SK-N-SH treated with all-trans-retinoic acid at 6 μM for 48 hours (cell line): ENCODE measurements around the gene ALS2CL.

Source experiments
- BACH2 ChIP-seq: fragments of 250-450 bp; sonication (Bioruptor Pico); IDR thresholded peaks from 2 replicates; pipeline ENCODE4 v1.9.0; 2021; ENCODE audit warnings: mild to moderate bottlenecking, borderline replicate concordance
- CSDC2 ChIP-seq: fragments of 250-450 bp; sonication (Bioruptor Pico); IDR thresholded peaks from 2 replicates; pipeline ENCODE4 v1.5.0; 2020; ENCODE audit warnings: mild to moderate bottlenecking, moderate library complexity
- RARB ChIP-seq: fragments of 250-450 bp; sonication (Bioruptor Pico); IDR thresholded peaks from 2 replicates; pipeline ENCODE4 v1.8.0; 2021; ENCODE audit warnings: mild to moderate bottlenecking, moderate library complexity
- SNAI2 ChIP-seq: fragments of 250-450 bp; sonication (Bioruptor Pico); IDR thresholded peaks from 2 replicates; pipeline ENCODE4 v1.5.0; 2020; ENCODE audit warnings: mild to moderate bottlenecking, moderate library complexity
- TOX ChIP-seq: fragments of 250-450 bp; sonication (Bioruptor Pico); IDR thresholded peaks from 2 replicates; pipeline ENCODE4 v1.8.0; 2021; ENCODE audit warnings: mild to moderate bottlenecking, moderate library complexity, borderline replicate concordance
- ZC3H10 ChIP-seq: fragments of 250-450 bp; sonication (Bioruptor Pico); IDR thresholded peaks from 2 replicates; pipeline ENCODE4 v1.5.1; 2021; ENCODE audit warnings: mild to moderate bottlenecking, moderate library complexity
- ZFP3 ChIP-seq: fragments of 250-450 bp; sonication (Bioruptor Pico); IDR thresholded peaks from 2 replicates; pipeline ENCODE4 v1.5.0; 2020; ENCODE audit warnings: mild to moderate bottlenecking, moderate library complexity
- ZNF70 ChIP-seq: fragments of 450-650 bp; formaldehyde crosslinking; IDR thresholded peaks from 2 replicates; pipeline ENCODE4 v1.5.0; 2020; ENCODE audit warnings: mild to moderate bottlenecking, moderate library complexity
- ZNF8 ChIP-seq: fragments of 450-650 bp; formaldehyde crosslinking; IDR thresholded peaks from 2 replicates; pipeline ENCODE4 v1.5.0; 2020; ENCODE audit warnings: mild to moderate bottlenecking, moderate library complexity
- TF ChIP-seq, protein P1 (sequence below): fragments of 250-450 bp; sonication (Bioruptor Pico); IDR thresholded peaks from 2 replicates; pipeline ENCODE4 v1.5.0; 2020; ENCODE audit warnings: mild to moderate bottlenecking, moderate library complexity
- TF ChIP-seq, protein P2 (sequence below): fragments of 250-450 bp; sonication (Bioruptor Pico); IDR thresholded peaks from 2 replicates; pipeline ENCODE4 v1.8.0; 2020; ENCODE audit warnings: mild to moderate bottlenecking, moderate library complexity, borderline replicate concordance
- TF ChIP-seq, protein P3 (sequence below): fragments of 250-450 bp; sonication (Bioruptor Pico); IDR thresholded peaks from 2 replicates; pipeline ENCODE4 v1.5.1; 2020; ENCODE audit warnings: low read depth, mild to moderate bottlenecking, moderate library complexity
- TF ChIP-seq, protein P4 (sequence below): fragments of 250-450 bp; sonication (Bioruptor Pico); IDR thresholded peaks from 2 replicates; pipeline ENCODE4 v1.8.0; 2021; ENCODE audit warnings: low read depth, mild to moderate bottlenecking, moderate library complexity, borderline replicate concordance

DNA sequence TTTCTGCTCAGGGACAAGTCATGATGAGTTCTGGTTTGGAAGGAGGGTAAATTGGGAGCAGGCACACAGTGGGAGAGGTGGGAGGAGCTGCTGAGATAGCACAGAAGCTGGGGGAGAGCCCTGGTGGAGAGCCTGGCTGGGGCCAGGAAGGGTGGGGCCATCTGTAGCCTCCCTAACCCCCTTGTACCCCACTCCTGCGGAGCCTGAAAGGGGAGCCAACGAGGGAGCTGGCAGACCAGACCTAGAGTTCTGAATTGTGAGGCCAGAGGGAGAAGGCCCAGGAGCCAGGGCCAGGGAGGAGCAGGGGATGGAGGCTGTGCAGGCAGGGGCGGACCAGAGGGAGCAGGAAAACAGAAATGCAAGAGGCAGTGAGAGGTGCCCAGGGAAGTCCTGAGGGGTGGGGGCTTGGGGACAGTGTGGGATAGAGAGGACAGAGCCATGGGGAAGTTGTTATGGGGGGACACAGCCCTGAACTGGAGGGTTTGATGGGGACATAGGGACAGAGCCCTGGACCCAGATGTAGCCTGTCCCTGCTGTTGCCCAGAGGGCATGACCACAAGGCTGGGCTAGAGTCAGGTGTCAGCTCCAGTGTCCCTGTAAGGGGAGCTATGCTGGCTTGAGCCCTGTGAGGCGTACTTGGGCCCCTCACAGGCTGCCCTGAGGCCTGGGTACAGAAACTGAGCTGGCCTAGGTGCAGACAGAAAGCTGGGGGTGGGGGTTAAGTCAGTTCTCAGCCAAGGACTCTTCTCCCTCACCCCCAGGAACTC is 8.9 kb upstream of the ALS2CL start:
- TF ChIP-seq, protein P1, sequence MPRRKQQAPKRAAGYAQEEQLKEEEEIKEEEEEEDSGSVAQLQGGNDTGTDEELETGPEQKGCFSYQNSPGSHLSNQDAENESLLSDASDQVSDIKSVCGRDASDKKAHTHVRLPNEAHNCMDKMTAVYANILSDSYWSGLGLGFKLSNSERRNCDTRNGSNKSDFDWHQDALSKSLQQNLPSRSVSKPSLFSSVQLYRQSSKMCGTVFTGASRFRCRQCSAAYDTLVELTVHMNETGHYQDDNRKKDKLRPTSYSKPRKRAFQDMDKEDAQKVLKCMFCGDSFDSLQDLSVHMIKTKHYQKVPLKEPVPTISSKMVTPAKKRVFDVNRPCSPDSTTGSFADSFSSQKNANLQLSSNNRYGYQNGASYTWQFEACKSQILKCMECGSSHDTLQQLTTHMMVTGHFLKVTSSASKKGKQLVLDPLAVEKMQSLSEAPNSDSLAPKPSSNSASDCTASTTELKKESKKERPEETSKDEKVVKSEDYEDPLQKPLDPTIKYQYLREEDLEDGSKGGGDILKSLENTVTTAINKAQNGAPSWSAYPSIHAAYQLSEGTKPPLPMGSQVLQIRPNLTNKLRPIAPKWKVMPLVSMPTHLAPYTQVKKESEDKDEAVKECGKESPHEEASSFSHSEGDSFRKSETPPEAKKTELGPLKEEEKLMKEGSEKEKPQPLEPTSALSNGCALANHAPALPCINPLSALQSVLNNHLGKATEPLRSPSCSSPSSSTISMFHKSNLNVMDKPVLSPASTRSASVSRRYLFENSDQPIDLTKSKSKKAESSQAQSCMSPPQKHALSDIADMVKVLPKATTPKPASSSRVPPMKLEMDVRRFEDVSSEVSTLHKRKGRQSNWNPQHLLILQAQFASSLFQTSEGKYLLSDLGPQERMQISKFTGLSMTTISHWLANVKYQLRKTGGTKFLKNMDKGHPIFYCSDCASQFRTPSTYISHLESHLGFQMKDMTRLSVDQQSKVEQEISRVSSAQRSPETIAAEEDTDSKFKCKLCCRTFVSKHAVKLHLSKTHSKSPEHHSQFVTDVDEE (CRISPR knock-in tag) = no peak
- no peak for TF ChIP-seq ZNF70 (CRISPR knock-in tag)
- no peak for TF ChIP-seq ZC3H10 (CRISPR knock-in tag)
- no peak for TF ChIP-seq CSDC2
- no peak for TF ChIP-seq ZFP3 (CRISPR knock-in tag)
- TF ChIP-seq, protein P2, sequence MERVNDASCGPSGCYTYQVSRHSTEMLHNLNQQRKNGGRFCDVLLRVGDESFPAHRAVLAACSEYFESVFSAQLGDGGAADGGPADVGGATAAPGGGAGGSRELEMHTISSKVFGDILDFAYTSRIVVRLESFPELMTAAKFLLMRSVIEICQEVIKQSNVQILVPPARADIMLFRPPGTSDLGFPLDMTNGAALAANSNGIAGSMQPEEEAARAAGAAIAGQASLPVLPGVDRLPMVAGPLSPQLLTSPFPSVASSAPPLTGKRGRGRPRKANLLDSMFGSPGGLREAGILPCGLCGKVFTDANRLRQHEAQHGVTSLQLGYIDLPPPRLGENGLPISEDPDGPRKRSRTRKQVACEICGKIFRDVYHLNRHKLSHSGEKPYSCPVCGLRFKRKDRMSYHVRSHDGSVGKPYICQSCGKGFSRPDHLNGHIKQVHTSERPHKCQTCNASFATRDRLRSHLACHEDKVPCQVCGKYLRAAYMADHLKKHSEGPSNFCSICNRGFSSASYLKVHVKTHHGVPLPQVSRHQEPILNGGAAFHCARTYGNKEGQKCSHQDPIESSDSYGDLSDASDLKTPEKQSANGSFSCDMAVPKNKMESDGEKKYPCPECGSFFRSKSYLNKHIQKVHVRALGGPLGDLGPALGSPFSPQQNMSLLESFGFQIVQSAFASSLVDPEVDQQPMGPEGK = no peak
- TF ChIP-seq RARB = no peak
- no peak for TF ChIP-seq TOX
- no peak for TF ChIP-seq SNAI2
- TF ChIP-seq ZNF8 (CRISPR knock-in tag) = no peak
- TF ChIP-seq, protein P3, sequence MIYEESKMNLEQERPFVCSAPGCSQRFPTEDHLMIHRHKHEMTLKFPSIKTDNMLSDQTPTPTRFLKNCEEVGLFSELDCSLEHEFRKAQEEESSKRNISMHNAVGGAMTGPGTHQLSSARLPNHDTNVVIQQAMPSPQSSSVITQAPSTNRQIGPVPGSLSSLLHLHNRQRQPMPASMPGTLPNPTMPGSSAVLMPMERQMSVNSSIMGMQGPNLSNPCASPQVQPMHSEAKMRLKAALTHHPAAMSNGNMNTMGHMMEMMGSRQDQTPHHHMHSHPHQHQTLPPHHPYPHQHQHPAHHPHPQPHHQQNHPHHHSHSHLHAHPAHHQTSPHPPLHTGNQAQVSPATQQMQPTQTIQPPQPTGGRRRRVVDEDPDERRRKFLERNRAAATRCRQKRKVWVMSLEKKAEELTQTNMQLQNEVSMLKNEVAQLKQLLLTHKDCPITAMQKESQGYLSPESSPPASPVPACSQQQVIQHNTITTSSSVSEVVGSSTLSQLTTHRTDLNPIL (CRISPR knock-in tag) = no peak
- no peak for TF ChIP-seq BACH2 (CRISPR knock-in tag)
- TF ChIP-seq, protein P4, sequence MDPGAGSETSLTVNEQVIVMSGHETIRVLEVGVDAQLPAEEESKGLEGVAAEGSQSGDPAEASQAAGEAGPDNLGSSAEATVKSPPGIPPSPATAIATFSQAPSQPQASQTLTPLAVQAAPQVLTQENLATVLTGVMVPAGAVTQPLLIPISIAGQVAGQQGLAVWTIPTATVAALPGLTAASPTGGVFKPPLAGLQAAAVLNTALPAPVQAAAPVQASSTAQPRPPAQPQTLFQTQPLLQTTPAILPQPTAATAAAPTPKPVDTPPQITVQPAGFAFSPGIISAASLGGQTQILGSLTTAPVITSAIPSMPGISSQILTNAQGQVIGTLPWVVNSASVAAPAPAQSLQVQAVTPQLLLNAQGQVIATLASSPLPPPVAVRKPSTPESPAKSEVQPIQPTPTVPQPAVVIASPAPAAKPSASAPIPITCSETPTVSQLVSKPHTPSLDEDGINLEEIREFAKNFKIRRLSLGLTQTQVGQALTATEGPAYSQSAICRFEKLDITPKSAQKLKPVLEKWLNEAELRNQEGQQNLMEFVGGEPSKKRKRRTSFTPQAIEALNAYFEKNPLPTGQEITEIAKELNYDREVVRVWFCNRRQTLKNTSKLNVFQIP (CRISPR knock-in tag) = no peak
